ENCODE data around the gene OTUB2.

Gene OTUB2

DNA sequence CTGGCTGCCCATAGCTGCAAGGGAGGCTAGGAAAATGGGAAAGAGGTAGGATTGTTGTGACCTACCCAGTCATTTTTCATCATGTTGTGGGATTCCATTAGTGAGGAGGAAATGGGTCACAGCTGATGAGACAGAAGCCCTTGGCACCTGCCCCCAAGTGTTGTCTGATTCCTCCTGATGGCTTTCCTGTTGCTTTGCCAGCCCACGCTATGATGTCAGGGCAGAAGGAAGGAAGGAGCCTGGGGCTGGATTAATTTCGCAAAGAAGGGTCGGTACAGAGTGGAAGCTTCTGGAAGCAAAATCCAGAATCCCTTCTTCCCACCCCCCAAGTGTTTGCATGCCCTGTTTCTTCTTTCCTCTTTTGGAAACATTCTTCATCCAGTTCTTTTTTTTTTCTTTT lies 8.7 kb downstream of the OTUB2 start:
- no peak for FAIRE-seq
- no peak for DNase-seq (ENCODE audit: insufficient read length, low spot score)
- no peak for TF ChIP-seq POLR2A (IDR thresholded peaks at IDR 0.05; ENCODE audit: low read depth, low read length)

DNA sequence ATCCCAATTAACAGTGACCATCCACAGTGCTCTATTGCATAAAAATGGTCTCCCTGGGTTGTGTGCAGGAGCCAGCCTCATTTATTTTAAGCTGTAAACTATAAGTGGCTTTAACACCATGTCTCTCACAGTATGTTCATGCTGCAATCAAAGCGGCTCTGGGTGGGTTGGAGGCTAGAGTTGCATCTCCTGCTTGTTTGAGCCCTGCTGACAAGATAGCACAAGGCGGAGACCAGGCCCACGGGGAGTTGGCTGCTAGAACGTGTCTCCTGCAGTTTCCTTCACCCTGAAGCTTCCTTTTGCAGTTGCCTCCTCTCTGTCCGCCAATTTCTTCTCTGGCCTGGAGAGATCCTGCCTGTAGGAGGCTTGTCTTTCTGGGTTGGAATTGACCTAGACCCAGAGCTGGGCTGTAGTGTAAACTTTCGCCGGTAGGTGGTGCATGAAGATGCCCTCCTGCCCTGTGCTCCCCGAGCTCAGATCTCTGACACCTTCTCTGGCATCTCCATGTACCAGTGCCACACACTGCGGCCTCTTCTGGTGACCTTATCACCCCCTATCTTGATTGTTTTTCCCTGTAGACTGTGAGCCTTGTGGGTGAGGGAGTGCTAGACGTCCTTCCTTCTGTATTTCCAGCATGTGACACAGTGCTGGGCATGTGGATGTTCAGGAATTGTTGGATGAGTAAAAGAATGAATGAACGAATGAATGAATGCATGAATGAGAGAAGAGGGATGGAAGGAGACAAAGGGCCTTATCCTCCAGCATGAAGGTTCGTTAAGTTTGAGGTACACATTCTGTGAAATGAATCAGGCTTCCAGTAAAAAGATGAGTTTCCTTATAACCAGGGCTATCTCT lies 10.4 kb downstream of the OTUB2 start:
- DNase-seq (ENCODE audit: insufficient read length, low spot score) (peak; percentile 52), FAIRE-seq (peak; percentile 70)
- no peak for TF ChIP-seq POLR2A (IDR thresholded peaks at IDR 0.05; ENCODE audit: low read depth, low read length)

DNA sequence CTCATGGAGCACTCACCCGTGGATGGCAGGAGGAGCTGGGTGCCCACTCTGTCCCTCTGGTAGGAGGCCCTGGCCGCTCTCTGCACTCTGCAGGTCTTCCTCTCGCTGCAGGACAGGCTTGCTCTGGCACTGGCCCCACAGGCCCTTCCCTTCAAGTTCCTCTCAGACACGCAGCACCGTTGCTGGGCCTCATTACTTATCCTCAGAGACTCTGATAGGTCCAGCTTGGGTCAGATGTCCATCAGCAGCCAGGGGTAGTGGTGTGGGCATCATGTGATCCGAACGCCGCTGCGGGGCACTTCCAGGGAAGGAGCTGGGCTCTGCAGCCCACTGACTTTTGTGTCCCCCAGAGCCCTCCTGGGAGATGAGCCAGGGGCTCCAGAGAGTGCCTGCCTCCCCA lies 11.8 kb downstream of the OTUB2 start:
- no peak for DNase-seq (ENCODE audit: insufficient read length, low spot score)
- no peak for FAIRE-seq
- TF ChIP-seq POLR2A (IDR thresholded peaks at IDR 0.05; ENCODE audit: low read depth, low read length): no peak

DNA sequence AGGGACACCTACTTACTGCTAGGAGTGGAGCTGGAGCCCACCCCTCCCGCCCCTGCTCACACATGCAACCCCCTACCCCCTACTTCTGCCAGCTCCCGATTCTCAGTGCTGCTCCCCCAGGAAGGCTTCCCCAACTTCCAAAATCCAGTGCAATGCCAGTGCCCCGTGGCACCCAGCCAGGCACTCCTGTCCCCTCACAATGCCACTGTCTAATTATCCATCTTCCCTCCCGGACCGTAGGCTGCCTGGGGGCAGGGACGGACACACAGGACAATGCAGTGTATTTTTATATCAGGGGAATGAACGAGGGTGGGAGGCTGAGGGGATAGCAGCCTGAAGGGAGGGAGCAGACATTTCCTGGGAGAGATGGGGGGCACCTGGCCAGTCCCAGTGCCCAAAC lies 12.4 kb downstream of the OTUB2 start:
- no peak for FAIRE-seq
- no peak for TF ChIP-seq POLR2A (IDR thresholded peaks at IDR 0.05; ENCODE audit: low read depth, low read length)

DNA sequence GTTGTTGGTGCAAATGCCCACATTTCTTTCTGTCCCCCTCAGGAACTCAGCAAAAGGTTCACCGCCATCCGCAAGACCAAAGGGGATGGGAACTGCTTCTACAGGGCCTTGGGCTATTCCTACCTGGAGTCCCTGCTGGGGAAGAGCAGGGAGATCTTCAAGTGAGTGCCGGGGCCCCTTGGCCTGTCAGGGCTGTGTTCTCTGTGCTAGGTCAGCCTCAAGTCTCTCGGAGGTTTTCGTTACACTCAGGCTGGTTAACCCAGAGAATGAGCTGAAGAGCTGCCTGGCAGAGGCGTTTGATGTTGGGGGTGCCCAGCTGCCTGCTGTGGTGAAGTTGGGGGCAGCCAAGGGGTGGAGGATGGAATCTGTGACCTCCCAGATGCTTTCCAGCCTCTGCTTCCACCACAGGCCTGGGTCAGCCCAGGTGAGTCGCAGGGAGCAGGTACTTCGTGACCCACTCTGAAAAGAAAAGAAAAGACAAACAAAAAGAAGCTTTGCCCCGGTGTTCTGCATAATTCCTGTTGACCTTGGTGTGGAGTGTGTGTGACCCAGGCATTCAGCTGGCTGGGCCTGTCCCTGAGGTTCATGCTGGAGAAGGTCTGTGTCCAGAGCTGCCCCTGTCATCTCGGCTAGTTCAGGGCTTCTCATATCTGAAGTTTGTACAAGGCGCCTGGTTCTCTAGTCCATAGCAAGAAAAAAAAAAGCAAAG lies 12.9 kb downstream of the OTUB2 start:
- FAIRE-seq (no peak), DNase-seq (ENCODE audit: insufficient read length, low spot score) (no peak)
- no peak for TF ChIP-seq POLR2A (IDR thresholded peaks at IDR 0.05; ENCODE audit: low read depth, low read length)

More for the DNA sequence above, 12.4 kb downstream of the OTUB2 start:
- DNase-seq (ENCODE audit: insufficient read length, low spot score): no peak

DNA sequence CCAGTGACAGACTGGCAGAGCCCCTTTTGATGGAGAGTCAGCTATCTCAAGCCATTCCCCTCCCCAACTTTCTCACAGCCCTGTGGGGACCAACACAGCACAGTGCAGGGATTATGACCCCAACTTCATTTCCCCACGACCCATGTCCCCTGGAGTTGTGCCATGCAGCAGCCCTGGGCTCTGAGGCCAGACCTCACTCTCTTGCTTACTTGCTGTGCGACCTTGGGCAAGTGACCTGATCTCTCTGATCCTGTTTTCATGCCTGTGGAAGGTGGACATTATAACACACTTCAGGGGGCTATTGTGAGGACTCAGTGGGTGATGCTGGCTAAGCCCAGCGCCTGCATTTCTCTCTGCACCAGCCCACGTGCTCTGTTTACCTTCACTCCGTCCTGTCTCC lies 14.1 kb downstream of the OTUB2 start:
- no peak for DNase-seq (ENCODE audit: insufficient read length, low spot score)
- FAIRE-seq: no peak
- no peak for TF ChIP-seq POLR2A (IDR thresholded peaks at IDR 0.05; ENCODE audit: low read depth, low read length)

DNA sequence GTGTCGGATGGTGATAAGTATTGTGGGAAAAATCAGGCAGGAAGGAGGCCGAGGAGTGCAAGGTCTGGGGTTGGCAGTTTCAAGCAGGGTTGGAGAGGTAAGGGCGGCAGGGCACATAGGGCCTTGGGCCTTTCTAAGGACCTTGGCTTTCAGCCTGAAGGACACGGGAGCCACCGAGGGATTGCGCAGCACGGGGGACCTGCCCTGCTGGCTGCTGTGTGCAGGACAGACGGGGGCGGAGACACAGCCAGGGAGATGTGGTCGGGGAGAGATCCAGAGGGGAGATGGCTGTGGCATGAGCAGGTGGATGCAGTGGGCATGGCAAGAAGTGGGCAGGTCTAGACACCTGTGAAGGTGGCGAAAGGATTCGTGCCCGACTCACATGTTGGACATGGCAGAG lies 14.7 kb downstream of the OTUB2 start:
- DNase-seq (ENCODE audit: insufficient read length, low spot score) (no peak), FAIRE-seq (no peak)
- TF ChIP-seq POLR2A (IDR thresholded peaks at IDR 0.05; ENCODE audit: low read depth, low read length): no peak

DNA sequence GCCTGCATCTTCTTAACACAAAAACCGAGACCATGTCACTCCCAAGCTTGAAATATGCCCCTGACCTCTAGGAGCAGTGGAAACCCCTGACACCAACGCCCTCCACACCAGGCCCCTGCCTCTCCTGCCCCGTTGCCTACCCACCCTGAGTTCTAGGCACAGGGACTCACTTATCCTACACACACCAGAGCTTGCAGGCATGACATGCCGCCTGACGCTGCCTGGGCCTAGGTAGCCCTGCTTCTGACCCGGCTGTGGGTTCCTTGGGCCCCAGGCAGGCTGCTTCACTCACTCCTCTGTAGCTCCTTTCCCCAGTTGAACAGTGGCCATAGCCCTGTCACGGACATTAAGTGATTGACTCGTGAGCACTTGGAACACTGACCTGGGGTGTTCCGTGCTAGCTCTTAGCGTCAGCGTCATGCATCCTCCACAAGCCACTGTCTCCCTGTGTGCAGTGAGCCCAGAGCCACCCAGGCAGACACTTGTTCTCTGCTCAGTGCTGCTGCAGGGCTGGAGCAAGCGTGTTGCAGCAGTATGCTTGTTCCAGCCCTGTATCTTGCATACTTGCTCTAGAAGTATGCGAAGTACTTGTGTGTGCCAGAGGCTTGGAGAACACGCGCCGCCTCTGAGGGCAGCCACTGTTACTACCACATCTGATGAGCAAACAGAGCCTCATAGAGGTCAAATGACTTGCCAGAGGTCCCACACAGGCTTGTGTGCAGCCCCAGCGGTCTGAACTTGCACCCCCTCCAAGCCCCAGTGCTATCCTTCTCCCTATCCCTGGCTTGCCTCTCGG lies 15.6 kb downstream of the OTUB2 start:
- no peak for DNase-seq (ENCODE audit: insufficient read length, low spot score)
- TF ChIP-seq POLR2A (IDR thresholded peaks at IDR 0.05; ENCODE audit: low read depth, low read length): no peak
- FAIRE-seq: no peak

DNA sequence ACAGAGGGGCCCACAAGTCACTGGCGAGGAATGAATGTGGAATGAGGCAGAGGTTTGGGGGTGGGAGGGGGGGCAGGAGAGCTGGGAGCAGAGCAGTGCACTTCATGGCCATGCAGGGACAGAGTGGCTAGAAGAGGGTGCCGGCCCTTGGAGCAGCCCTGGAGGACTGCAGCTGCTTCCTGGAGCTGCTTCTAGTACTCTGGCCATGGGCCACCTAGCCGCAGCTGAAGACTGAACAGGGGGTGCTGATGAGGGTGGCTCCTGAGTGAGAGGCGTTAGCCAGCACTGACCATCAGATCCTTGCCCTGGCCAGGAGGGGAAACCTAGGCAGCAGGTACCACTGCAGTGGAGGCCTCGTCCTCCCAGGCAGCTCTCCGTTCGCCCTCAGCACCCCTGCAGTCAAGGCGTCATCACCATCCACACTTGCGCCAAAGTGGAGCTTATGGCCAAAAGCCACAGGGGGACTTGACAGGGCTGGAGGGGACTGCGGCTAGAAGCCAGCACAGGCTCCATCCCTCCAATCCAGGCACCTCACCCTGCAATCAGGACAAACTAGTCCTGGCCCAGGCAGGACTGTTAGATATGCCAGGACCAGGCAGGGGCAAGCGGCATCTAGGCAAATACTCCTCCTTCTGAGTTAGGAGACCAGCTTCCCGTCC lies 16.4 kb downstream of the OTUB2 start:
- no peak for TF ChIP-seq POLR2A (IDR thresholded peaks at IDR 0.05; ENCODE audit: low read depth, low read length)
- FAIRE-seq (no peak), DNase-seq (ENCODE audit: insufficient read length, low spot score) (no peak)

DNA sequence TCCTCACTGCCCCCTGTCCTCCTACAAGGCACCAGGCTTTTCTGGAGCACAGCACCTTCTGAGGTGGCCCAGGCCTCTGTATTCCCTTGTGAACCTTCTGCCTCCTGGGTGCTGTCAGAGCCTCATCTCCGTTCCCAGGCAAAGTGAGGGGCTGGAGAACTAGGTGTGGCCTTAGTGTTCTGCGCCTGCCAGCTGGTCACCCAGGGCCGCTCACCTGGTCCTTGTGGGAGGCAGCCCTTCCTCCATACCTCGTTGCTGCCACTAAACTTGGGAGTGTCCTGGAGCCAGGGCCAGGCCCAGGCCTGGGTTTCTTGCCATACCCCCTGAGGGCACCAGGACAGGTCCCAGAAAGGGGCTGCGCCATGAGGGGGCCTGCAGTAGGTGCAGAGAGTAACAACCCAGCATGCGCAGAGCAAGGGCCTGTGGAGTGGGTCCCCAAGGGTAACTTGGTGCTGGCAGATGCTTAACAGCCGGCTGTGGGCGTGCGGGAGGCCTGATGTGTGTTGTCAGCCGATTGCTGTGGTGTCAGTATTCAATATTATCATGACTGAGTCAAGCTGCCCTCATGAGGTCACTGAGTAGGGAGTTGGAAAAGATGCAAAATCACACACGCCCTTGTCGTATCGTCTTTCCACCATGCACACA lies 17.1 kb downstream of the OTUB2 start:
- no peak for TF ChIP-seq POLR2A (IDR thresholded peaks at IDR 0.05; ENCODE audit: low read depth, low read length)
- FAIRE-seq (no peak), DNase-seq (ENCODE audit: insufficient read length, low spot score) (no peak)

DNA sequence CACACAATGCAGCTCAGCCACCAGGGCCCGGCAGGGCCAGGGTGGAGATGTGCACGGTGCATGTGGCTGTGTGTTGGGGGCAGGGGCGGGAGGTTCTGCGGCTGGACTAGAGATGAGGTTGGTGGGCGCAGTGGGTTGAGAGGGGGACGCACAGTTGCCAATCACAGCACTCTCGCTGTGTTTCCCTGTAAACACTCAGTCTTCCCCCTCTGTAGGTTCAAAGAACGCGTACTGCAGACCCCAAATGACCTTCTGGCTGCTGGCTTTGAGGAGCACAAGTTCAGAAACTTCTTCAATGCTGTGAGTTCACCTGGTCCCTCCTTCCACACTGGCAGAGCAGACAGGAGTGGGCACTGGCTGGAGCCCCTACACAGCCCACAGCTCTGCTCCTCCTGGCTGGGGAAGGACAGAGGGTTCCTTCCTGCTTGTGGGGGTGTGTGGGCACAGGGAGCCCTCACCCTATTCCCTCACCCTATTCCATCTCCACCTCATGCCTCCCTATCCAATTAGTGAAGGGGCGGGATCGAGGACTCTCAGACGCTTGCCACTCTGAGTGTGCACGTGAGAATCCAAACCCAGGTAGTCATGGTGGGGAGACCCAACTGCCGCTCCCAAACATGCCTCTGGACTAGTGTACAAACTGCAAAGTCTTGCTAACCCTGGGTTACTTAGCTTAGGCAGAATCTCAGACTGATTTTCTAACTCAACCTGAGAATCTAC lies 17.8 kb downstream of the OTUB2 start:
- FAIRE-seq (no peak), DNase-seq (ENCODE audit: insufficient read length, low spot score) (no peak)
- no peak for TF ChIP-seq POLR2A (IDR thresholded peaks at IDR 0.05; ENCODE audit: low read depth, low read length)

DNA sequence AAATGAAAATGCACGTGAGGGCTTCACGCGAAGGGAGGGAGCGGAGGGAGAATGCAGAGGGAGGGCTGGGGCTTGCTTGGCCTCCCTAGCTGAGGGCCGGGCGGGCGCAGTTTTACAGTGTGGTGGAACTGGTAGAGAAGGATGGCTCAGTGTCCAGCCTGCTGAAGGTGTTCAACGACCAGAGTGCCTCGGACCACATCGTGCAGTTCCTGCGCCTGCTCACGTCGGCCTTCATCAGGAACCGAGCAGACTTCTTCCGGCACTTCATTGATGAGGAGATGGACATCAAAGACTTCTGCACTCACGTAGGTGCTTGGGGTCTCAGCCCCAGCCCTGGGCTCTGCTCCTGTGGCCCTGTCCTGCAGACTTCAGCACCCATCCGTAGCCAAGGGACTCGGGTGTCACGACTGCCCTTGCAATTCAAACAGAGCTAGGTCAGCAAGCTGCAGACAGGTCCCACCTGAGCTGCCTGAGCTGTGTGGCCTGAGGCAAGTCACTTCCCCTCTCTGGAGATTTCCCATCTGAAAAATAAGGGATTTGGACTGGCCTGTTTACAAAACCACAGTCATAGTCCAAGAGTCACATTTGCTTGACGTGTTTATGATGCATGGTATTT lies 18.4 kb downstream of the OTUB2 start:
- DNase-seq (ENCODE audit: insufficient read length, low spot score): no peak
- no peak for FAIRE-seq
- TF ChIP-seq POLR2A (IDR thresholded peaks at IDR 0.05; ENCODE audit: low read depth, low read length): no peak
